Measurements from ENCODE around the gene PLXND1. TPM values are rescaled to one million over a fixed set of nuclear protein-coding genes. Genes with fewer than 3 reads are reported as not detected.
"Not testable (repeated sequence)": the region's sequence is repeated elsewhere in the genome, so short reads cannot be mapped to it uniquely, and the experiment has no call there.

Gene PLXND1
- polyA plus RNA-seq, 2 donors: 15.8 to 18.7 TPM

GRCh38 chr3:129641567-129642260 lies 35.2 kb upstream of the PLXND1 start:
- not testable (repeated sequence) for H3K27ac ChIP-seq (ENCODE audit: low read depth in 2 of 2, low read length in 1 of 2); H3K36me3 ChIP-seq (ENCODE audit: control insufficient read depth in 2 of 2, insufficient read depth in 2 of 2, low read length in 1 of 2); H3K4me1 ChIP-seq (ENCODE audit: control insufficient read depth in 2 of 2, insufficient read depth in 2 of 2, low read length in 1 of 2); H3K27me3 ChIP-seq (ENCODE audit: control insufficient read depth in 1 of 2, insufficient read depth in 2 of 2, low read length in 2 of 2); H3K9me3 ChIP-seq (ENCODE audit: control insufficient read depth in 2 of 2, insufficient read depth in 1 of 2, low read depth in 1 of 2, low read length in 1 of 2); H3K4me3 ChIP-seq (ENCODE audit: low read depth in 1 of 2, low read length in 2 of 2)
- WGBS, 2 donors: 40 to 50% methylated on average over 8 of the region's 10 CpGs

- H3K27ac ChIP-seq (ENCODE audit: low read depth in 2 of 2, low read length in 1 of 2); H3K4me3 ChIP-seq (ENCODE audit: low read depth in 1 of 2, low read length in 2 of 2); H3K27me3 ChIP-seq (ENCODE audit: control insufficient read depth in 1 of 2, insufficient read depth in 2 of 2, low read length in 2 of 2); H3K4me1 ChIP-seq (ENCODE audit: control insufficient read depth in 2 of 2, insufficient read depth in 2 of 2, low read length in 1 of 2); H3K36me3 ChIP-seq (ENCODE audit: control insufficient read depth in 2 of 2, insufficient read depth in 2 of 2, low read length in 1 of 2); H3K9me3 ChIP-seq (ENCODE audit: control insufficient read depth in 2 of 2, insufficient read depth in 1 of 2, low read depth in 1 of 2, low read length in 1 of 2): not testable (repeated sequence)
- WGBS, 2 donors: 80% methylated on average over 7 of the region's 7 CpGs
Observed at GRCh38 chr3:129640985-129641384, 34.5 kb upstream of the PLXND1 start.

GRCh38 chr3:129638481-129638880 lies 32.0 kb upstream of the PLXND1 start:
- Histone ChIP-seq H3K27ac (ENCODE audit: low read depth in 2 of 2, low read length in 1 of 2) (no peak overlapping the region), H3K27me3 (ENCODE audit: control insufficient read depth in 1 of 2, insufficient read depth in 2 of 2, low read length in 2 of 2) (no peaks in the 10 kb centered on the region), H3K4me1 (ENCODE audit: control insufficient read depth in 2 of 2, insufficient read depth in 2 of 2, low read length in 1 of 2) (peaks cover 0 to 3% of the 10 kb centered on the region in 2 donors), H3K36me3 (ENCODE audit: control insufficient read depth in 2 of 2, insufficient read depth in 2 of 2, low read length in 1 of 2) (no peaks in the 10 kb centered on the region), H3K9me3 (ENCODE audit: control insufficient read depth in 2 of 2, insufficient read depth in 1 of 2, low read depth in 1 of 2, low read length in 1 of 2) (no peaks in the 10 kb centered on the region), H3K4me3 (ENCODE audit: low read depth in 1 of 2, low read length in 2 of 2) (no peak overlapping the region)
- WGBS, 2 donors: 78 to 84% methylated on average over 3 of the region's 3 CpGs

- Histone ChIP-seq H3K27ac (ENCODE audit: low read depth in 2 of 2, low read length in 1 of 2) (no peak overlapping the region), H3K27me3 (ENCODE audit: control insufficient read depth in 1 of 2, insufficient read depth in 2 of 2, low read length in 2 of 2) (no peaks in the 10 kb centered on the region), H3K4me3 (ENCODE audit: low read depth in 1 of 2, low read length in 2 of 2) (no peak overlapping the region), H3K4me1 (ENCODE audit: control insufficient read depth in 2 of 2, insufficient read depth in 2 of 2, low read length in 1 of 2) (peaks cover 0 to 3% of the 10 kb centered on the region in 2 donors), H3K9me3 (ENCODE audit: control insufficient read depth in 2 of 2, insufficient read depth in 1 of 2, low read depth in 1 of 2, low read length in 1 of 2) (no peaks in the 10 kb centered on the region), H3K36me3 (ENCODE audit: control insufficient read depth in 2 of 2, insufficient read depth in 2 of 2, low read length in 1 of 2) (no peaks in the 10 kb centered on the region)
- WGBS, 2 donors: 85 to 87% methylated on average over 3 of the region's 3 CpGs
Observed at GRCh38 chr3:129636082-129636481, 29.6 kb upstream of the PLXND1 start.

- Histone ChIP-seq H3K36me3 (ENCODE audit: control insufficient read depth in 2 of 2, insufficient read depth in 2 of 2, low read length in 1 of 2) (no peaks in the 10 kb centered on the region), H3K27ac (ENCODE audit: low read depth in 2 of 2, low read length in 1 of 2) (no peak overlapping the region), H3K27me3 (ENCODE audit: control insufficient read depth in 1 of 2, insufficient read depth in 2 of 2, low read length in 2 of 2) (no peaks in the 10 kb centered on the region), H3K9me3 (ENCODE audit: control insufficient read depth in 2 of 2, insufficient read depth in 1 of 2, low read depth in 1 of 2, low read length in 1 of 2) (no peaks in the 10 kb centered on the region), H3K4me1 (ENCODE audit: control insufficient read depth in 2 of 2, insufficient read depth in 2 of 2, low read length in 1 of 2) (peaks cover 0 to 3% of the 10 kb centered on the region in 2 donors), H3K4me3 (ENCODE audit: low read depth in 1 of 2, low read length in 2 of 2) (no peak overlapping the region)
- 90 to 93% methylated on average over 4 of the region's 4 CpGs for WGBS, 2 donors
Observed at GRCh38 chr3:129635656-129636055, 29.2 kb upstream of the PLXND1 start.

DNA sequence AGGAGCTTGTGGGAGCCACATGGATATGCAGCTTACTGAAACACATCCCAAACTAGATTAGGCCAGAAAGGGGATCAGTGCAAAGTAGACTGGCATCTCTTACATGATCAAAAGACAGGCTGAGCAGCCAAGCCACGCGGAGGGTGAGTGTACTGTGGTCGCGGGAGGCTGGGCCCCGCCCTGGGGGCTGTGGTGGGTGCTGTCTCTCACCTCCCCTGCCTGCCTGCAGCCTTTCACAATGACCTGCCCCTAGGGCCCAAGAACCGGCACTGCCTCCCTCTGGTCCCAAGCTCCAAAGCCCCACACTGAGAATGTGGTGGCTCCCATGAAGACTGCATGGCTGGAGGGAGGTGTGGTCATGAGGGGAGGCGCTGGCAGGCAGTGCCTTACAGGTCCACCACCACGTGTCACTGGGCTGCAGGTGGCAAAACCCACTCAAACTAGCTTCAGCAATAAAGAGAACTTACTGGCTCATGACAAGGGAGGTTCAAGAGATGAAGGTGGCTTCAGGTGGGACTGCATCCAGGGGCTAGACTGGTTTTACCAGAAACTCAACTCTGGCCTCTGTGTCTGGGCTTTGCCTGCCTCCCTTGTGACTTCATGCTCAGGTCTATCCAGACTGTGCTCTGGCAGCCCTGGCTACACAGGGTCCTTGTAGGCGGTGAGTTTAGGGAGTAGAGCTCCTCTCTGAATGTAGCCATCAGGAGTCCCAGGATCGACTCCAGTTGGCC lies 27.4 kb upstream of the PLXND1 start:
- H3K27ac ChIP-seq (ENCODE audit: low read depth in 2 of 2, low read length in 1 of 2): peak overlapping the region in 1 of 2 donors; percentile 36
- no peaks in the 10 kb centered on the region for H3K27me3 ChIP-seq (ENCODE audit: control insufficient read depth in 1 of 2, insufficient read depth in 2 of 2, low read length in 2 of 2)
- no peaks in the 10 kb centered on the region for H3K9me3 ChIP-seq (ENCODE audit: control insufficient read depth in 2 of 2, insufficient read depth in 1 of 2, low read depth in 1 of 2, low read length in 1 of 2)
- H3K4me1 ChIP-seq (ENCODE audit: control insufficient read depth in 2 of 2, insufficient read depth in 2 of 2, low read length in 1 of 2): peaks cover 0 to 3% of the 10 kb centered on the region in 2 donors
- H3K4me3 ChIP-seq (ENCODE audit: low read depth in 1 of 2, low read length in 2 of 2): no peak overlapping the region
- 73 to 77% methylated on average over 10 of the region's 10 CpGs for WGBS, 2 donors
- no peaks in the 10 kb centered on the region for H3K36me3 ChIP-seq (ENCODE audit: control insufficient read depth in 2 of 2, insufficient read depth in 2 of 2, low read length in 1 of 2)

DNA sequence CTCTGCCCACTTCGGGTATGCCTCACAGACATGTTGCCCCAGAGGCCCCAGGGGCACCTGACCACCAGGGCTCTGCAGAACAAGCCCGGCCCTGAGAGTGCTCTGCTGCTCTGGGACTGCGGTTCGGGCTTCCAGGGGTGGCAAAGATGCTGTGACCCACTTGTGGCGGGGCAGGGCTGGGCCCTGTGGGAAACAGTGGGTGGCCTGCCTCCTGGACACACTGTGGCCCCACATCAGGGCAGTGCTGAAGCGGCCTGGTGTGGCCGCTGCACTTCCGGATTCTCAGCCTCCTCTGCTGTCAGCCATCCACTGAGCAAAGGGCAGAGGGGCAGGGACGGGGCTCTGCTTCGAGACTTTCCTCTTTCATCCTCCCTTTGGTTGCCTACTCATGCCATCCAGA lies 26.5 kb upstream of the PLXND1 start:
- Histone ChIP-seq H3K27me3 (ENCODE audit: control insufficient read depth in 1 of 2, insufficient read depth in 2 of 2, low read length in 2 of 2) (no peaks in the 10 kb centered on the region), H3K4me3 (ENCODE audit: low read depth in 1 of 2, low read length in 2 of 2) (no peak overlapping the region), H3K9me3 (ENCODE audit: control insufficient read depth in 2 of 2, insufficient read depth in 1 of 2, low read depth in 1 of 2, low read length in 1 of 2) (no peaks in the 10 kb centered on the region), H3K27ac (ENCODE audit: low read depth in 2 of 2, low read length in 1 of 2) (no peak overlapping the region), H3K36me3 (ENCODE audit: control insufficient read depth in 2 of 2, insufficient read depth in 2 of 2, low read length in 1 of 2) (no peaks in the 10 kb centered on the region), H3K4me1 (ENCODE audit: control insufficient read depth in 2 of 2, insufficient read depth in 2 of 2, low read length in 1 of 2) (peaks cover 0 to 3% of the 10 kb centered on the region in 2 donors)
- WGBS, 2 donors: 86 to 92% methylated on average over 9 to 10 of the region's 10 CpGs

DNA sequence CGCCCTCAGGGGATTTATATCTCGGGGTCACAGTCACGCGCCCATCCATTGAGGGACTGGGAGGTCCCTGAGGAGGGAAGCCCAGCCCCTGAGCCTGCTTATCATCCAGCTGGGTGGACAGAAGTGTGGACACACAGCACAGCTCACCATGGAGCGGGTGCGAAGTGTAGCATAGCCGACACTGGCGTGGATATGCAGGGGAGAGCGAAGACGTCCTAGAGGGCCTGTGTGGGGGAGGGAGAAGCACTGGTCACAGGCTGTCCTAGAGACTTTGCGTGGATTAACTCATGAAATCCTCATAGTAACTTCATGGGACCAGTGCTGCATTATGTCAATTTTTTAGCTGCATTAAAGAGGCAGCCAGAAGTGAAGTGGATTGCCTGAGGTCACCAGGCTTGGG lies 26.1 kb upstream of the PLXND1 start:
- 90 to 91% methylated on average over 11 of the region's 11 CpGs for whole genome bisulfite sequencing, 2 donors
- Histone ChIP-seq H3K27ac (ENCODE audit: low read depth in 2 of 2, low read length in 1 of 2) (no peak overlapping the region), H3K4me3 (ENCODE audit: low read depth in 1 of 2, low read length in 2 of 2) (no peak overlapping the region), H3K27me3 (ENCODE audit: control insufficient read depth in 1 of 2, insufficient read depth in 2 of 2, low read length in 2 of 2) (no peaks in the 10 kb centered on the region), H3K36me3 (ENCODE audit: control insufficient read depth in 2 of 2, insufficient read depth in 2 of 2, low read length in 1 of 2) (no peaks in the 10 kb centered on the region), H3K9me3 (ENCODE audit: control insufficient read depth in 2 of 2, insufficient read depth in 1 of 2, low read depth in 1 of 2, low read length in 1 of 2) (no peaks in the 10 kb centered on the region), H3K4me1 (ENCODE audit: control insufficient read depth in 2 of 2, insufficient read depth in 2 of 2, low read length in 1 of 2) (peaks cover 0 to 6% of the 10 kb centered on the region in 2 donors)

DNA sequence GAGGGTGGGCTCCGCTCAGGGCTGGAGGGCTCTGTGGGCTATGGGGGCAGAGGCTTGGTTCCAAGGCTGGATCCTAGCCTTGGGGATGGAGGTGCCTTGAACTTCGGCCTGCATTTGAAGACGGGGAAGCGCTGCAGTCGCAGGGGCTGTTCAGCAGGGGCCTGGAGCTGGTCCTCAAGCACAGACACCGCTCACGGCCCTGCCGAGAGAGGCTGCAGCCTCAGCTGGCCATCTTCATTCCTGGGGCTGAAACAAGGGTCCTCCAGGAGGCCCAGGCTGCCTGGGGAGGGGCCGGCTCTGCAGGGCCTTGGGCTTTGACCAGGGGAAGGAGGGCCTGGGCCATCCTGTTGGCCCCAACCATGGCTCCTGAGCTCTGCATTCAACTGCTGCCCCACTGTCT lies 25.6 kb upstream of the PLXND1 start:
- no peaks in the 10 kb centered on the region for H3K36me3 ChIP-seq (ENCODE audit: control insufficient read depth in 2 of 2, insufficient read depth in 2 of 2, low read length in 1 of 2)
- no peak overlapping the region for H3K27ac ChIP-seq (ENCODE audit: low read depth in 2 of 2, low read length in 1 of 2)
- H3K27me3 ChIP-seq (ENCODE audit: control insufficient read depth in 1 of 2, insufficient read depth in 2 of 2, low read length in 2 of 2): no peaks in the 10 kb centered on the region
- H3K4me3 ChIP-seq (ENCODE audit: low read depth in 1 of 2, low read length in 2 of 2): no peak overlapping the region
- 88 to 91% methylated on average over 9 of the region's 9 CpGs for WGBS, 2 donors
- H3K4me1 ChIP-seq (ENCODE audit: control insufficient read depth in 2 of 2, insufficient read depth in 2 of 2, low read length in 1 of 2): peaks cover 0 to 7% of the 10 kb centered on the region in 2 donors
- no peaks in the 10 kb centered on the region for H3K9me3 ChIP-seq (ENCODE audit: control insufficient read depth in 2 of 2, insufficient read depth in 1 of 2, low read depth in 1 of 2, low read length in 1 of 2)

GRCh38 chr3:129629011-129629410 lies 22.5 kb upstream of the PLXND1 start:
- H3K27ac ChIP-seq (ENCODE audit: low read depth in 2 of 2, low read length in 1 of 2): no peak overlapping the region
- H3K36me3 ChIP-seq (ENCODE audit: control insufficient read depth in 2 of 2, insufficient read depth in 2 of 2, low read length in 1 of 2): no peaks in the 10 kb centered on the region
- H3K4me3 ChIP-seq (ENCODE audit: low read depth in 1 of 2, low read length in 2 of 2): no peak overlapping the region
- 78 to 79% methylated on average over 6 of the region's 6 CpGs for WGBS, 2 donors
- no peaks in the 10 kb centered on the region for H3K9me3 ChIP-seq (ENCODE audit: control insufficient read depth in 2 of 2, insufficient read depth in 1 of 2, low read depth in 1 of 2, low read length in 1 of 2)
- H3K4me1 ChIP-seq (ENCODE audit: control insufficient read depth in 2 of 2, insufficient read depth in 2 of 2, low read length in 1 of 2): peaks cover 2 to 18% of the 10 kb centered on the region in 2 donors
- H3K27me3 ChIP-seq (ENCODE audit: control insufficient read depth in 1 of 2, insufficient read depth in 2 of 2, low read length in 2 of 2): no peaks in the 10 kb centered on the region

All from esophagus (tissue), 2 donors.